ACC112 (cell line): ENCODE results near the gene CALML5.

Experiments used
- H2AFZ ChIP-seq: fragments of 200-600 bp; sonication (generic); one replicate; pipeline ENCODE4 v1.6.0; 2017; ENCODE audit warnings: antibody characterized with exemption, low read length; ENCODE audit not compliant: unreplicated experiment
- H3K27ac ChIP-seq: fragments of 200-600 bp; sonication (generic); 2 replicates; pipeline ENCODE4 v1.5.1; 2014; ENCODE audit warnings: low read depth, mild to moderate bottlenecking, antibody characterized with exemption, low read length, moderate library complexity
- H3K27me3 ChIP-seq: fragments of 200-600 bp; sonication (generic); 2 replicates; pipeline ENCODE4 v1.6.1; 2014; ENCODE audit warnings: mild to moderate bottlenecking, antibody characterized with exemption, low read length, moderate library complexity, mixed read lengths; ENCODE audit not compliant: insufficient read depth
- H3K36me3 ChIP-seq: fragments of 200-600 bp; sonication (generic); 2 replicates; pipeline ENCODE4 v1.6.1; 2016; ENCODE audit warnings: mild to moderate bottlenecking, antibody characterized with exemption, low read length, moderate library complexity, mixed read lengths; ENCODE audit not compliant: insufficient read depth
- H3K4me1 ChIP-seq: fragments of 200-600 bp; sonication (generic); one replicate; pipeline ENCODE4 v1.6.1; 2016; ENCODE audit warnings: low read length, mixed read lengths; ENCODE audit not compliant: insufficient read depth, unreplicated experiment, control insufficient read depth
- H3K4me3 ChIP-seq: fragments of 200-600 bp; sonication (generic); 2 replicates; pipeline ENCODE4 v1.5.1; 2014; ENCODE audit warnings: mild to moderate bottlenecking, low read depth, low read length
- H3K79me2 ChIP-seq: fragments of 200-600 bp; sonication (generic); one replicate; pipeline ENCODE4 v1.6.0; 2016; ENCODE audit warnings: low read length; ENCODE audit not compliant: control insufficient read depth, unreplicated experiment, insufficient read depth

Gene CALML5

GRCh38 chr10:5490698-5491464 is 8.5 kb downstream of the CALML5 start:
- Histone ChIP-seq H3K79me2 (no peaks in the 10 kb centered on the region), H3K27me3 (peaks cover 5% of the 10 kb centered on the region; the same call in 1 of the 2 replicates), H3K4me1 (no peaks in the 10 kb centered on the region), H3K36me3 (no peaks in the 10 kb centered on the region), H2AFZ (no peak overlapping the region), H3K27ac (no peak overlapping the region), H3K4me3 (no peak overlapping the region)

GRCh38 chr10:5490032-5490431 is 9.3 kb downstream of the CALML5 start:
- no peaks in the 10 kb centered on the region for H3K36me3 ChIP-seq
- H2AFZ ChIP-seq: no peak overlapping the region
- H3K27me3 ChIP-seq: peaks cover 10% of the 10 kb centered on the region; the same call in 1 of the 2 replicates
- H3K27ac ChIP-seq: no peak overlapping the region
- H3K79me2 ChIP-seq: no peaks in the 10 kb centered on the region
- H3K4me3 ChIP-seq: no peak overlapping the region
- H3K4me1 ChIP-seq: no peaks in the 10 kb centered on the region

- H3K4me3 ChIP-seq: no peak overlapping the region
- no peaks in the 10 kb centered on the region for H3K36me3 ChIP-seq
- H3K4me1 ChIP-seq: no peaks in the 10 kb centered on the region
- peaks cover 17% of the 10 kb centered on the region; the same call in 1 of the 2 replicates for H3K27me3 ChIP-seq
- no peaks in the 10 kb centered on the region for H3K79me2 ChIP-seq
- H2AFZ ChIP-seq: no peak overlapping the region
- no peak overlapping the region for H3K27ac ChIP-seq
These were observed 10.9 kb downstream of the CALML5 start for GRCh38 chr10:5488272-5489161.

GRCh38 chr10:5486853-5487235 is 12.5 kb downstream of the CALML5 start:
- H3K4me1 ChIP-seq: no peaks in the 10 kb centered on the region

GRCh38 chr10:5485948-5486852 is 13.2 kb downstream of the CALML5 start:
- no peaks in the 10 kb centered on the region for H3K4me1 ChIP-seq
- no peak overlapping the region for H2AFZ ChIP-seq

More at GRCh38 chr10:5486853-5487235, 12.5 kb downstream of the CALML5 start:
- Histone ChIP-seq H3K36me3 (no peaks in the 10 kb centered on the region), H3K27ac (no peak overlapping the region), H3K4me3 (no peak overlapping the region), H3K27me3 (peaks cover 17% of the 10 kb centered on the region; the same call in 1 of the 2 replicates), H3K79me2 (no peaks in the 10 kb centered on the region), H2AFZ (no peak overlapping the region)

GRCh38 chr10:5485290-5485689 is 14.1 kb downstream of the CALML5 start:
- Histone ChIP-seq H3K27ac (no peak overlapping the region), H3K79me2 (no peaks in the 10 kb centered on the region), H3K4me1 (no peaks in the 10 kb centered on the region), H3K4me3 (no peak overlapping the region), H3K27me3 (peaks cover 17% of the 10 kb centered on the region; the same call in 1 of the 2 replicates), H3K36me3 (no peaks in the 10 kb centered on the region), H2AFZ (no peak overlapping the region)

More at GRCh38 chr10:5485948-5486852, 13.2 kb downstream of the CALML5 start:
- Histone ChIP-seq H3K4me3 (no peak overlapping the region), H3K27ac (no peak overlapping the region), H3K79me2 (no peaks in the 10 kb centered on the region), H3K36me3 (no peaks in the 10 kb centered on the region), H3K27me3 (peaks cover 17% of the 10 kb centered on the region; the same call in 1 of the 2 replicates)

- H3K36me3 ChIP-seq: no peaks in the 10 kb centered on the region
- H3K27me3 ChIP-seq: peaks cover 17% of the 10 kb centered on the region; the same call in 1 of the 2 replicates
- H3K4me1 ChIP-seq: no peaks in the 10 kb centered on the region
- no peaks in the 10 kb centered on the region for H3K79me2 ChIP-seq
- no peak overlapping the region for H3K4me3 ChIP-seq
- no peak overlapping the region for H3K27ac ChIP-seq
- no peak overlapping the region for H2AFZ ChIP-seq
These were observed 15.2 kb downstream of the CALML5 start for GRCh38 chr10:5484205-5484604.

- Histone ChIP-seq H3K36me3 (no peaks in the 10 kb centered on the region), H3K4me3 (no peak overlapping the region), H3K27me3 (peaks cover 17% of the 10 kb centered on the region; the same call in 1 of the 2 replicates), H3K4me1 (no peaks in the 10 kb centered on the region), H2AFZ (no peak overlapping the region), H3K27ac (no peak overlapping the region), H3K79me2 (no peaks in the 10 kb centered on the region)
These were observed 17.4 kb downstream of the CALML5 start for GRCh38 chr10:5482016-5482415.

GRCh38 chr10:5481121-5481520 is 18.2 kb downstream of the CALML5 start:
- Histone ChIP-seq H3K4me1 (no peaks in the 10 kb centered on the region), H3K27ac (no peak overlapping the region), H3K36me3 (no peaks in the 10 kb centered on the region), H3K4me3 (no peak overlapping the region), H3K27me3 (peaks cover 15% of the 10 kb centered on the region; the same call in 1 of the 2 replicates), H2AFZ (no peak overlapping the region), H3K79me2 (no peaks in the 10 kb centered on the region)
